Activated CD4-positive, alpha-beta memory T cell treated with anti-CD3 and anti-CD28 coated beads for 36 hours (primary cell): ENCODE results near the gene NBAS. TPM values are rescaled to one million over a fixed set of nuclear protein-coding genes. Genes with fewer than 3 reads are reported as not detected.

Source experiments
- CTCF ChIA-PET: fragments of 350-600 bp; sonication (Branson Sonifier 250); formaldehyde crosslinking; loops from one replicate; lab custom pipeline; 2021; ENCODE audit warnings: antibody characterized with exemption, inconsistent platforms; lab: Charles Lee
- POLR2A ChIA-PET: fragments of 350-600 bp; sonication (Branson Sonifier 250); formaldehyde crosslinking; loops from one replicate; lab custom pipeline; 2021; ENCODE audit warnings: antibody characterized with exemption; lab: Charles Lee
- DNase-seq: peaks from one replicate; pipeline ENCODE4 v3.0.0-alpha.2; 2020
- H3K27ac Mint-ChIP-seq: one replicate; pipeline ENCODE4 v1.8.0; 2021; ENCODE audit warnings: mixed read lengths
- H3K27me3 Mint-ChIP-seq: one replicate; pipeline ENCODE4 v1.8.0; 2021; ENCODE audit warnings: mixed read lengths
- H3K36me3 Mint-ChIP-seq: one replicate; pipeline ENCODE4 v1.8.0; 2021; ENCODE audit warnings: mixed read lengths
- H3K4me1 Mint-ChIP-seq: one replicate; pipeline ENCODE4 v1.8.0; 2021; ENCODE audit warnings: low read depth, mixed read lengths
- H3K4me3 Mint-ChIP-seq: one replicate; pipeline ENCODE4 v1.8.0; 2021; ENCODE audit warnings: mild to moderate bottlenecking, mixed read lengths
- H3K9me3 Mint-ChIP-seq: one replicate; pipeline ENCODE4 v1.8.0; 2021; ENCODE audit warnings: mixed read lengths
- intact Hi-C: fragments of 100-400 bp; cut with micrococcal nuclease; formaldehyde crosslinking; loops from one replicate; pipeline ENCODE4 v1.15.1; 2023
- total RNA-seq, 2 experiments: library from RNA; stranded (reverse); gene quantifications; one replicate each; pipeline ENCODE4 v1.2.3, GENCODE V29; 2021

NBAS gene
- 10 to 100 TPM; 40.1 to 44.0 TPM for total RNA-seq

DNA sequence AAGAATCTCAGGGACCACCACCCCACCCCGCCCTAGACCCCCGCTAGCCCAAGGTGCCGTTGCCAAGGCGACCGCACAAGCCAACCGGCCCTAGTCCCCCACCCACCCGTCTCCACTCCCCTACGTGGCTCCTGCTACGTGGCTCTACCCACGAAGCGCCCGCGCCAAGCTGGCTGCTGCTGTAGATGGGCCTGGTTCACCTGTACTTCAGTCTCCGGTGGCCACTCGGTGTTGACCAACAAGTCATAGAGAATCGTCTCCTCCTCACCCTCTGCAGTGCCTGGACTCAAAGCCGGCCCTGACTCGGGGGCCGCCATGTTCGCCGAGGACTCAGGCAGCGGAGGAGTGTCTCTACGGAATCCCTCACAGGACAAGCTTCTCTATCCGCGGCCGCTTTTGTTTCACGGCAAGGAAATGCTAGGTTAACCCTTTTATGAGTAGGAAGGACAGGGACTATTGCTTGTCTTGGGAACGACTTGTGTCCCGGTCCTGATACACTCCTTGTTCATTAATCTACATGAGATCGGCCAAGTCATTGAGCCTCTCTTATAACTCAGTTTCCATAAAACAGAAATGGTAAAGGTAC, at the start of gene NBAS:
Gene NBAS (minus strand): TSS at position 347 of the 586 bp plus-strand sequence. CDS start 30 bp downstream, at position 317.
- intact Hi-C loops: loop anchor here (1.0 to 10.0 kb wide), 5 partner anchors 30 to 419 kb away; partner anchors contain the start of gene DDX1
- H3K9me3 Mint-ChIP-seq: no peaks in the 10 kb centered on the region
- CTCF ChIA-PET: interaction anchor here (1.0 to 8.5 kb wide), 4 partner anchors 10 to 27 kb away, joined by 3 to 73 read pairs (median 4); no protein-coding TSS in a partner anchor
- H3K36me3 Mint-ChIP-seq: peaks cover 2% of the 10 kb centered on the region
- peak; percentile 91 for DNase-seq
- POLR2A ChIA-PET: interaction anchor here (0.7 to 3.4 kb wide), 2 partner anchors 16 to 30 kb away, joined by 3 to 17 read pairs; partner anchors contain the start of gene DDX1
- peaks cover 31% of the 10 kb centered on the region for H3K4me1 Mint-ChIP-seq
- H3K27ac Mint-ChIP-seq: peak within 1 kb of the TSS; percentile 94
- H3K27me3 Mint-ChIP-seq: peaks cover 3% of the 10 kb centered on the region
- peak within 1 kb of the TSS; percentile 99 for H3K4me3 Mint-ChIP-seq

DNA sequence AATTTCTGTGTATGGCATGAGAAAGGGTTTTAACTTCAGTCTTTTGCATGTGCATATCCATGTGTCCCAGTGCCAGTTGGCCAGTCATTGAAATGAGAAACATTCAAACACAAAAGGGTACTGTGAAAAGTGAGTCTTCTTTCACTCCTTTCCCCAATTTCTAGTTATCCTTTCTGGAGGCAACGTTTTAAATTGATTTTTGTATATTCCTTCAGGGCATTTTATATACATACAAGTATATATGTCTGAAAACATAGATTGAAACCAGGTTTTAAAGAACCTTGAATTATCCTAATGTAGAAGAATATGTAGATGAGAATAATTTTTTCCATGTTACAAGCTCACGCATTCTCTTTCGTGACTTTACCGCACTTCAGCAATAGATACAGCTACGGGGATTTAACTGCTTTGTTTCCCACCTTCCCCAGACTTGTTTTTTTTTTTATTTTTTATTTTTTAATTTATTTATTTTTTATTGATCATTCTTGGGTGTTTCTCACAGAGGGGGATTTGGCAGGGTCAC, 49.4 kb upstream of the NBAS start:
- CTCF ChIA-PET: no interaction called here
- H3K36me3 Mint-ChIP-seq: peaks cover 41% of the 10 kb centered on the region
- H3K9me3 Mint-ChIP-seq: no peaks in the 10 kb centered on the region
- no peaks in the 10 kb centered on the region for H3K4me1 Mint-ChIP-seq
- DNase-seq: no peak
- POLR2A ChIA-PET: no interaction called here
- H3K27ac Mint-ChIP-seq: no peak overlapping the region
- no peak overlapping the region for H3K4me3 Mint-ChIP-seq
- H3K27me3 Mint-ChIP-seq: no peaks in the 10 kb centered on the region
- intact Hi-C loops: no loop called here

DNA sequence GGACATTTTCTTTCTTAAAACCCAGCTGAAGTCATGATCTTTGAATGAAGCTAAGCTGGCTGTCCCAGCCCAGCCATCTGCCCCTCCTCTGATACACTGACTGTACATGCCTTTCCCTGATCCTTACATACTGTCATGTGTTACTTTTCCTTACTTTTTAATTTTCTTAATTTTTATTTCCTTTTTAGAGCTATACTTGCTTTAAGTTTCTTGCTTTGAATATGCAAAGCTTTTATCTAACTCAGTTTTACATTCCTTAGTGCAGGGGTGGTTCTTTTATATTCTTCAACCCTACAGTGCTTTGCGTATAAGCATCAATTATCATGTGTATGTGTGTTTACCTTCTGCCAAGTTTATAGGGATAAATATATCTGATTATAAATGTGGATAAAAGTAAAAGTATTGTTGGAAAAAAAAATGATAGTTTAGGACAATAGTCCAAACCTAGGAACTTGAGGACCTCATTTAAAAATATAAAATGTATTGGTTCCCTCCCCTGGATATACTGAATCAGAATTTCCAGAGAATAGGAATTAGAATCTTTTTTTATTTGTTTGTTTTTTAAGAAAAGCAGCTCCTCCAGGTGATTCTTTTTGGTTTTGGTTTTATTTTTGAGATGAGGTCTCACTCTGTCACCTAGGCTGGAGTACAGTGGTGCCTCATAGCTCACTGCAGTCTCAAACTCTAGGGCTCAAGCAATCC, 48.4 kb upstream of the NBAS start:
- no peak overlapping the region for H3K4me3 Mint-ChIP-seq
- H3K36me3 Mint-ChIP-seq: peaks cover 43% of the 10 kb centered on the region
- H3K4me1 Mint-ChIP-seq: no peaks in the 10 kb centered on the region
- no peak overlapping the region for H3K27ac Mint-ChIP-seq
- CTCF ChIA-PET: no interaction called here
- POLR2A ChIA-PET: no interaction called here
- H3K27me3 Mint-ChIP-seq: no peaks in the 10 kb centered on the region
- H3K9me3 Mint-ChIP-seq: no peaks in the 10 kb centered on the region
- intact Hi-C loops: no loop called here
- DNase-seq: no peak

- Mint-ChIP-seq H3K9me3 (no peaks in the 10 kb centered on the region), H3K4me1 (no peaks in the 10 kb centered on the region), H3K27ac (no peak overlapping the region), H3K4me3 (no peak overlapping the region), H3K27me3 (no peaks in the 10 kb centered on the region), H3K36me3 (peaks cover 43% of the 10 kb centered on the region)
- CTCF ChIA-PET: no interaction called here
- no peak for DNase-seq
- intact Hi-C loops: no loop called here
- POLR2A ChIA-PET: no interaction called here
These were observed 47.2 kb upstream of the NBAS start for GRCh38 chr2:15608392-15608761.

DNA sequence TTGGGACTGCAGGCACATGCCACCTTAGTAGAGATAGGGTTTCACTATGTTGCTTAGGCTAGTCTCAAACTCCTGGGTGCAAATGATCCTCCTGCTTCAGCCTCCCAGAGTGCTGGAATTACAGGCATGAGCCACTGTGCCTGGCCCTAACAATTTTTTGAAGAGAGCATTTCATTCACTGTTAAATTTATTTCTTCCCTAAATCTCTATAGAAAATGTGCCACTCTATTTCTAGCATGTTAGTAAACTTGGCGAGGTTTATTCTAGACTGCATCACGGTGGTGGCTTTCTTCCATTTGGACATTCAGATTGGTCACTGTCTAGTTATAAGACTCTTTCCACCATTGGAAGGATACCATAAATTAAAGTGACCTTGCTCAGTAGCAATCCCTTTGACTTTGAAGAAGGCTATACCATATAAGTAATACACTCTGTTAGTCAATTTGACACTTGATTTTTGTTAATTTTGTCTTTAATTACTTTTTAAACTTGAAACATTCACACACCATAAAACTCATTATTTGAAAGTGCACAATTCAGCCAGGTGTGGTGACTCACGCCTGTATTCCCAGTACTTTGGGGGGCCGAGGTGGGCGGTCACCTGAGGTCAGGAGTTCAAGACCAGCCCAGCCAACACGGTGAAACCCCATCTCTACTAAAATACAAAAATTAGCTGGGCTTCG, 46.7 kb upstream of the NBAS start:
- CTCF ChIA-PET: no interaction called here
- Mint-ChIP-seq H3K4me1 (no peaks in the 10 kb centered on the region), H3K4me3 (no peak overlapping the region), H3K9me3 (no peaks in the 10 kb centered on the region), H3K36me3 (peaks cover 45% of the 10 kb centered on the region), H3K27me3 (no peaks in the 10 kb centered on the region), H3K27ac (no peak overlapping the region)
- DNase-seq: no peak
- POLR2A ChIA-PET: no interaction called here
- intact Hi-C loops: no loop called here

DNA sequence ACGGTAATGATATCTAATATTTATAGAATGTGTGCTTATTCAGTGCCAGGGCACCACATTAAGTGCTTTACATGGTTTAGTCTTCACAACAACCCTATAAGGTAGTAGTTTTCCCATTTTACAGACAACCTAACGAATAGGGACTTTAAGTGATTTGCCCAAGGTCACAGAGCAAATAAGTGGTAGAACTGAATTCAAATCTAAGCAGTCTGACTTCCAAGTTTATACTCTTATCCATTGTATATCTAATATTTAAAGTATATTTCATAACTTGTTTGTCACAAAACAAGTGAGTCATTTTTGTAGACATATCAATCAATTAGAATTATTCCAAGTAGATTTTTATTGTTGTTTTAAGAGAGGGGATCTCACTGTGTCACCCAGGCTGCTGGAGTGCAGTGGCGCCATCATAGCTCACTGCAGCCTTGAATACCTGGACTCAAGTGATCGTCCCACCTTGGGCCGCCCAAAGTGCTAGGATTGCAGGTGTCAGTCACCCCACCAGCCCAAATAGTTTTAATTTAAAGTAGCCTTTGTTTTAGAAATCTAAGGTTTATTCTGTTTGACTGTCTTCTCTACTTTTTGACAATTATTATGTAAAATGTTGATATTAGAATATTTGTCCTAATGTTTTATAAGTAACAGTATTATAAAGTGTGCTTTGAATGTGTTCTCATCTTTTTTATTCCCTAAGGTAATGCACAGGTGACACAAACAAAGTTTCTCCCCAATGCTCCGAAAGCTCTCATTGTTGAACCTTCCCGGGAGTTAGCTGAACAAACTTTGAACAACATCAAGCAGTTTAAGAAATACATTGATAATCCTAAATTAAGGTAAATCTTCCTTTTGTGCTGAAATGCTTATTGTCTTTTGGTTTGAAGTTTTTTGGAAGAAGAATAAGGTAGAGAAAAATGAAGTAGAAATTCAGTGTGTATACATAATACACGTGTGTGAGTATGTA, 45.6 kb upstream of the NBAS start:
- CTCF ChIA-PET: no interaction called here
- H3K36me3 Mint-ChIP-seq: peaks cover 53% of the 10 kb centered on the region
- no peaks in the 10 kb centered on the region for H3K4me1 Mint-ChIP-seq
- no peaks in the 10 kb centered on the region for H3K27me3 Mint-ChIP-seq
- H3K9me3 Mint-ChIP-seq: no peaks in the 10 kb centered on the region
- intact Hi-C loops: no loop called here
- DNase-seq: no peak
- POLR2A ChIA-PET: no interaction called here
- H3K27ac Mint-ChIP-seq: no peak overlapping the region
- H3K4me3 Mint-ChIP-seq: no peak overlapping the region

- Mint-ChIP-seq H3K27ac (no peak overlapping the region), H3K4me3 (no peak overlapping the region), H3K36me3 (peaks cover 63% of the 10 kb centered on the region), H3K27me3 (no peaks in the 10 kb centered on the region), H3K4me1 (no peaks in the 10 kb centered on the region), H3K9me3 (no peaks in the 10 kb centered on the region)
- intact Hi-C loops: no loop called here
- no peak for DNase-seq
- POLR2A ChIA-PET: no interaction called here
- CTCF ChIA-PET: no interaction called here
These were observed 44.6 kb upstream of the NBAS start for GRCh38 chr2:15605721-15606120.

GRCh38 chr2:15603948-15604347, 42.8 kb upstream of the NBAS start:
- Mint-ChIP-seq H3K27me3 (no peaks in the 10 kb centered on the region), H3K4me1 (no peaks in the 10 kb centered on the region), H3K4me3 (no peak overlapping the region), H3K27ac (no peak overlapping the region), H3K9me3 (no peaks in the 10 kb centered on the region), H3K36me3 (peaks cover 56% of the 10 kb centered on the region)
- intact Hi-C loops: no loop called here
- no peak for DNase-seq
- CTCF ChIA-PET: interaction anchor here (0.8 kb wide), 1 partner anchor 27 kb away, joined by 3 read pairs; no protein-coding TSS in a partner anchor
- POLR2A ChIA-PET: no interaction called here

DNA sequence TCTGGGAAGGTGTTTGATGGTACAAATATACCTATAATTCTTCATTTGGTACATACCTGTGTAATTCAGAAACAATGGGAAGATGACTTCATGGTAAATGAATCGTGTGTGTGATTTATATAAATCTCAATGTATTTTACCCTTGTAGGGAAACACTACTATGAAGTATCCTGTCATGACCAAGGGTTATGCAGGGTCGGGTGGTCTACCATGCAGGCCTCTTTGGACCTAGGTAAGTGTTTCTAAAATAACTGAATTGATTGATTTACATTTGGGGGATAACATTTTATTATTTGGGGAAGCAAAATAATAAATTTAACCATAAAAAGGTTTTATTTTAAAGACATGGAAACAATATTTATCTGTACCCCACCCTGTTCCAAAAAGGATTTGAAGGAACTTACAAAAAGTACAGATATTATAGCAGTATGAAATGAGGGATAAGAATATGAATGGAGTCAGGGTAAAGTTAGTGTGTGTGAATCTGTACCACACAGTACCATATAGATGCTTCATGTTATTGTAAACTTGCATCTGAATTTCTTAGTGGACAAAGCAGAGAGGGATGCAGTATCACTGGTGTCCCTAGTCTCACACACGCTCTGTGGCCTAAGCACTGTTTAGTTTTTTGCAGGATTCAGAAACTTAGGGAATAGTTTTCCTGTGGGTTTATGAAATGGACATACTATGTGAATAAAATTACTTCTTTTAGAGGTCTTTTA, 42.1 kb upstream of the NBAS start:
- H3K36me3 Mint-ChIP-seq: peaks cover 61% of the 10 kb centered on the region
- intact Hi-C loops: no loop called here
- ChIA-PET POLR2A (no interaction called here), CTCF (no interaction called here)
- DNase-seq: no peak
- no peak overlapping the region for H3K27ac Mint-ChIP-seq
- H3K9me3 Mint-ChIP-seq: no peaks in the 10 kb centered on the region
- H3K4me1 Mint-ChIP-seq: no peaks in the 10 kb centered on the region
- H3K4me3 Mint-ChIP-seq: no peak overlapping the region
- H3K27me3 Mint-ChIP-seq: no peaks in the 10 kb centered on the region

GRCh38 chr2:15602393-15602792, 41.3 kb upstream of the NBAS start:
- ChIA-PET CTCF (no interaction called here), POLR2A (no interaction called here)
- no peak for DNase-seq
- Mint-ChIP-seq H3K4me1 (no peaks in the 10 kb centered on the region), H3K36me3 (peaks cover 59% of the 10 kb centered on the region), H3K9me3 (no peaks in the 10 kb centered on the region), H3K4me3 (no peak overlapping the region), H3K27me3 (no peaks in the 10 kb centered on the region), H3K27ac (no peak overlapping the region)
- intact Hi-C loops: no loop called here

DNA sequence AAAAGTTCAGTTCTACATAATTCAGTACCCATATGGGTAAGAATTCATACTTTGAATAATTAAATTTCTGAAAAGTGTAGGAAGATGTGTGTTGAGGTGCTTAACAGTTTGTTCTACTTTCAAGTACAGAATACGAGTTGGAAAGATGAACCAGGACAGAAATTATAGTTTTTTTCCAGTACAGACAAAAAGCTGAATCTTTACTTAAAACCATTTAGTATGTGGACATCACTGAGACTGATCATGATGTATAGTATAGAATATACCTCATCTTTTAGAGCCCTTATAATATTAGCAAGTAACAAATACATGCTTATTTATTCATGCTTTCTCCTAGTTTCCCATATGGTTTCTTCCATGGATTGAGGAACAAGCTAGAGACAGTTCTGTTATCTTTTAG, 40.5 kb upstream of the NBAS start:
- DNase-seq: no peak
- no peak overlapping the region for H3K27ac Mint-ChIP-seq
- H3K27me3 Mint-ChIP-seq: no peaks in the 10 kb centered on the region
- no peaks in the 10 kb centered on the region for H3K4me1 Mint-ChIP-seq
- H3K4me3 Mint-ChIP-seq: no peak overlapping the region
- intact Hi-C loops: no loop called here
- H3K9me3 Mint-ChIP-seq: no peaks in the 10 kb centered on the region
- CTCF ChIA-PET: interaction anchor here (0.9 to 1.1 kb wide), 2 partner anchors 15 to 19 kb away, joined by 3 read pairs; no protein-coding TSS in a partner anchor
- H3K36me3 Mint-ChIP-seq: peaks cover 62% of the 10 kb centered on the region
- POLR2A ChIA-PET: no interaction called here
